H1 (cell line): ENCODE measurements around the gene VPS50. TPM values are rescaled to one million over a fixed set of nuclear protein-coding genes. Genes with fewer than 3 reads are reported as not detected.

Source experiments
- CHD2 ChIP-seq: IDR thresholded peaks from 2 replicates; pipeline ENCODE4 v1.6.1; 2012; ENCODE audit warnings: low read length, improper control_type of control experiment
- CHD7 ChIP-seq: fragments of 300-600 bp; sonication (generic); IDR thresholded peaks from 2 replicates; pipeline ENCODE4 v1.7.1; 2012; ENCODE audit warnings: low read length, moderate library complexity, mild to moderate bottlenecking, inconsistent platforms; ENCODE audit not compliant: insufficient replicate concordance
- FOSL1 ChIP-seq: IDR thresholded peaks from 2 replicates; pipeline ENCODE4 v1.6.1; 2011; ENCODE audit warnings: mild to moderate bottlenecking, low read depth, low read length, moderate library complexity; ENCODE audit not compliant: insufficient read depth
- GABPA ChIP-seq: IDR thresholded peaks from 2 replicates; pipeline ENCODE4 v1.6.1; 2011; ENCODE audit warnings: mild to moderate bottlenecking, low read length, moderate library complexity, borderline replicate concordance; ENCODE audit not compliant: insufficient read depth
- GTF2F1 ChIP-seq: IDR thresholded peaks from 2 replicates; pipeline ENCODE4 v1.6.1; 2012; ENCODE audit warnings: low read depth, low read length, improper control_type of control experiment, borderline replicate concordance
- JUND ChIP-seq: IDR thresholded peaks from 2 replicates; pipeline ENCODE4 v1.6.1; 2011; ENCODE audit warnings: mild to moderate bottlenecking, improper control_type of control experiment, low read length
- MAFK ChIP-seq: IDR thresholded peaks from 2 replicates; pipeline ENCODE4 v1.6.1; 2012; ENCODE audit warnings: low read depth, mild to moderate bottlenecking, improper control_type of control experiment, low read length
- SIX5 ChIP-seq: IDR thresholded peaks from 2 replicates; pipeline ENCODE4 v1.6.1; 2011; ENCODE audit warnings: mild to moderate bottlenecking, low read depth, low read length
- SUZ12 ChIP-seq: fragments of 200-600 bp; sonication (generic); IDR thresholded peaks from 2 replicates; pipeline ENCODE4 v1.6.1; 2012; ENCODE audit warnings: mild to moderate bottlenecking, inconsistent platforms, low read length, moderate library complexity, mixed read lengths
- TAF7 ChIP-seq: optimal IDR thresholded peaks from 2 replicates; pipeline ENCODE3; 2011; ENCODE audit warnings: low read depth, mild to moderate bottlenecking, inconsistent platforms, low read length, moderate library complexity, borderline replicate concordance
- TEAD4 ChIP-seq: IDR thresholded peaks from 2 replicates; pipeline ENCODE4 v1.6.1; 2012; ENCODE audit warnings: low read depth, low read length, inconsistent platforms, mixed read lengths
- polyA plus RNA-seq, 7 experiments: library from polyadenylated mRNA; depleted of rRNA in 3 of 7; stranded (reverse) in 5 of 7; unstranded in 2 of 7; fragments of >200 nt in 5 of 7; fragments of 200-250 nt in 2 of 7; gene quantifications; 1 replicate in 5 of 7; 2 replicates in 1 of 7; 4 replicates in 1 of 7; pipeline versions ENCODE4 v1.2.1 to v1.2.3, GENCODE V29; 2011 to 2013; ENCODE audit warnings: missing spikeins in 2 of 7, mixed read lengths in 2 of 7
- total RNA-seq: library from RNA; stranded (reverse); fragmentation: NEBNext Ultra II Directional; extraction: Animal tissue kit (Norgen Biotek cat#: 25700); gene quantifications from 2 replicates; pipeline ENCODE4 v1.2.1, GENCODE V29; 2021

VPS50 gene
- total and polyA plus RNA-seq, 2 of the 8 experiments (the other 6 are each of a cell fraction or from before 2014, with no cell fraction given) = 3.7 to 9.3 TPM

GRCh38 chr7:93185303-93186027, 46.7 kb upstream of the VPS50 start (continued):
- TF ChIP-seq CHD7 = no peak
- no peak for TF ChIP-seq JUND
- no peak for TF ChIP-seq TEAD4
- no peak for TF ChIP-seq SUZ12
- TF ChIP-seq SIX5 = no peak
- no peak for TF ChIP-seq GTF2F1
- no peak for TF ChIP-seq GABPA
- TF ChIP-seq CHD2 = no peak
- TF ChIP-seq FOSL1 = no peak
- no peak for TF ChIP-seq MAFK
- TF ChIP-seq TAF7 = no peak
